Subcutaneous abdominal adipose tissue (tissue), 5 donors: Measurements from ENCODE around the gene SUCLG2.

ENCODE experiments used
- H3K27ac ChIP-seq: one replicate; pipeline ENCODE4 v1.7.0; 2013; ENCODE audit warnings: low read depth, mild to moderate bottlenecking, inconsistent platforms, low read length, moderate library complexity
- H3K27me3 ChIP-seq, 5 donors: one replicate each; pipeline ENCODE4 v1.7.0; 2013; ENCODE audit warnings: low read length in 5 of 5, inconsistent platforms in 1 of 5; ENCODE audit not compliant: control insufficient read depth in 5 of 5, insufficient read depth in 4 of 5
- H3K36me3 ChIP-seq, 5 donors: one replicate each; pipeline ENCODE4 v1.7.0; 2013; ENCODE audit warnings: low read length in 5 of 5; ENCODE audit not compliant: control insufficient read depth in 5 of 5, insufficient read depth in 5 of 5
- H3K4me1 ChIP-seq, 5 donors: one replicate each; pipeline ENCODE4 v1.7.0; 2013; ENCODE audit warnings: low read length in 5 of 5, mild to moderate bottlenecking in 3 of 5, moderate library complexity in 1 of 5; ENCODE audit not compliant: control insufficient read depth in 5 of 5, insufficient read depth in 5 of 5
- H3K4me3 ChIP-seq, 5 donors: one replicate each; pipeline ENCODE4 v1.7.0; 2013; ENCODE audit warnings: low read length in 5 of 5, low read depth in 1 of 5
- H3K9ac ChIP-seq, 5 donors: one replicate each; pipeline ENCODE4 v1.7.0; 2013; ENCODE audit warnings: low read length in 5 of 5, mild to moderate bottlenecking in 4 of 5, moderate library complexity in 3 of 5
- H3K9me3 ChIP-seq, 5 donors: one replicate each; pipeline ENCODE4 v1.7.0; 2013; ENCODE audit warnings: low read length in 5 of 5; ENCODE audit not compliant: control insufficient read depth in 5 of 5
- donor health status: healthy.
- donor health status: healthy.
- donor health status: healthy.
- donor health status: healthy.
- donor health status: healthy.

The SUCLG2 gene

DNA sequence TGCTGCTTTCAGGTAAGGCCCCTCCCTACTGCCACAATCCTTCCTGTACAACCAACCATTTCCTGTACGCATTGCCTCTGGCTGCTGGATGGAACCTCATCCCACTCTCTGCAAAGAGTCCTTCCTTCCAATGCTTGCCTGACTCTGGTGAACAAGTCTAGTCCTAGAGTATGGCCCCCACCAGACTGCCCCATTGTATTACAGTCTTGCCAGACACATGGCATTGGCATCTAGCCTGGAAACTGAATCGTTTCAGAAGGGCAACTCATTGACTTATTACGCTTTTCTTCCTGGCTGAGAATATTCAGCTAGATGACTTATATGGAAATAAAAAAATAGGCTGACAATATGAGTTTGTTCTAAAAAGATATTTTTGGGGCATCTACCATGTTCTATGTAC is 170.3 kb downstream of the SUCLG2 start:
- Histone ChIP-seq H3K9me3 (no peaks in the 10 kb centered on the region), H3K4me3 (no peak overlapping the region), H3K4me1 (no peaks in the 10 kb centered on the region), H3K27me3 (no peaks in the 10 kb centered on the region), H3K9ac (no peak overlapping the region), H3K27ac (no peak overlapping the region), H3K36me3 (peaks cover 0 to 5% (median 4%) of the 10 kb centered on the region in 5 donors)

DNA sequence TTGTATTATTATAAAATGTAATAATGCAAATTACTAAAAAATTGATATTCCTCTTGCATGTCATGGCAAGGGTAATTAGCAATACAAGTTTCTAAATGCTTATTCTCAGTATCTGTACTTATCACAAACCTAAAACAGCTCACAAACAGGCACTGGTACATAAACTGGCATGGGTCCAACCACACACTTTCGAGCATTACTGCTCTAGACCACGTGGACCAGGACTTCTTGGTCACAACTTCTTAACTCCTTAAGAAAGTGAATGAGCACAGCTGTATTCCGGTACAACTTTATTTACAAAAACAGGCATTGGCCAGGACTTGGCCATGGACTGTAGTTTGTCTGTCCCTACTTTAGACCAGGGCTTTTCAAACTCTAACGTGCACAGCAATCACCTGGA is 173.3 kb downstream of the SUCLG2 start:
- Histone ChIP-seq H3K9me3 (no peaks in the 10 kb centered on the region), H3K27me3 (no peaks in the 10 kb centered on the region), H3K4me3 (no peak overlapping the region), H3K36me3 (peaks cover 0 to 5% (median 4%) of the 10 kb centered on the region in 5 donors), H3K4me1 (no peaks in the 10 kb centered on the region), H3K27ac (no peak overlapping the region), H3K9ac (no peak overlapping the region)

DNA sequence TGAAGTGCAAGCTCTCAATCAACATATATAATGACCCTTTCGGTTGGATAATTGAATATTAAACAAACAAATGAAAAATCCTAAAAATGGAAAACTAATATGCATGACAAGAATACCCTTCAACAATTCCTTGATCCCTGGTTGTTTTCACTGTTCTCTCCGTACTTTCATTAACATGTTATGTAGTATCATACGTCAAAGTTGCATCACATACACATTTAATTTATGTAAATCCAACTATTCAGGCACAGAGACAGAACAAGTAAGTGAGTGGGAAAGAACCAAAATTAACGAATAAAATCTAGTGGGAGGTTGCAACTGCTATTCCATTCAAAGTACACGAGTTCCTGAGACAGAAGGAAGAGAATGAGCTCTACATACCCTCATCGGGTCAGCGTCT is 176.0 kb downstream of the SUCLG2 start:
- Histone ChIP-seq H3K4me1 (no peaks in the 10 kb centered on the region), H3K27ac (no peak overlapping the region), H3K9ac (no peak overlapping the region), H3K27me3 (no peaks in the 10 kb centered on the region), H3K4me3 (no peak overlapping the region), H3K9me3 (no peaks in the 10 kb centered on the region), H3K36me3 (peaks cover 0 to 14% (median 5%) of the 10 kb centered on the region in 5 donors)

DNA sequence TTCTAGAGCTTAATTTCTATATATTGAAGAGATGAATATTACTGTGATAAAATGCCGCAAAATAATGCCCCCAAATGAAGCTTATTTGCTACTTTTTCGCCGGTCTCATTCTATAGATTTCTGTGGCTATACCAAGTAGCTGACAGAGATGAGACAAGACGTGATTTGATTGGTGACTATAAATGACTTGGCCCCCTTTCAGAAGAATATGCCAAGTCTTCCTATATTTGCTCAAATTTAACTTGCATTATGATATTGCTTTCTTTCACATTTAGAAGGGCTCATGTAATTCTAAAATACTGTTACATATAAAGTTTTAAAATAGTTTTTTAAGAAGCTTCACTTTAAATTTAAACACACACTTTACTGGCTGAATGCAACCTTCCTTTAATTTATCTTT is 180.1 kb downstream of the SUCLG2 start:
- Histone ChIP-seq H3K36me3 (peaks cover 0 to 15% (median 3%) of the 10 kb centered on the region in 5 donors), H3K27me3 (no peaks in the 10 kb centered on the region), H3K9ac (no peak overlapping the region), H3K4me1 (no peaks in the 10 kb centered on the region), H3K4me3 (no peak overlapping the region), H3K27ac (no peak overlapping the region), H3K9me3 (no peaks in the 10 kb centered on the region)

DNA sequence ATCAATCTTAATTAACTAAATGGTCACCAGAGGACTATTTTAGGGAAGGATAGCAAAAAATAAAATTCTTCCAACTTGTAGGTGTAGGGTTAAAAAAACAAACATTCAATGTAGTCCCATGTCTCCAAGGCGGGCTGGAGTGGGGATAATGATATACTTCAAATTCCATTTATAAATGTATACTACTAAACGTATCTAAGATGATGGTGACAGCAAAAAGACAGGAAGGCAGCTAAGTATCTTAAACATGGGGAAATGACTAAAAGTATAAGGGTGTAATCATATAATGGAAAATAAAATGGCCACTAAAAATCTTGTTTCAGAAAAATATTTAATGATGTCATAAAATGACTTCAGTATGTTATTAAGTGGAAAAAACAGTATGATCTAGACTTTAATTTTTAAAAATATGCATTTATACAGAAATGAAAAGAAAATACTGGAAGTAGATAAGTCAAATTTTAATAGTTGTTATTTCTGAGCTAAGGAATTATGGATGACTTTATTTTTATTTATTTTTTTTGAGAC is 181.7 kb downstream of the SUCLG2 start:
- no peak overlapping the region for H3K27ac ChIP-seq

DNA sequence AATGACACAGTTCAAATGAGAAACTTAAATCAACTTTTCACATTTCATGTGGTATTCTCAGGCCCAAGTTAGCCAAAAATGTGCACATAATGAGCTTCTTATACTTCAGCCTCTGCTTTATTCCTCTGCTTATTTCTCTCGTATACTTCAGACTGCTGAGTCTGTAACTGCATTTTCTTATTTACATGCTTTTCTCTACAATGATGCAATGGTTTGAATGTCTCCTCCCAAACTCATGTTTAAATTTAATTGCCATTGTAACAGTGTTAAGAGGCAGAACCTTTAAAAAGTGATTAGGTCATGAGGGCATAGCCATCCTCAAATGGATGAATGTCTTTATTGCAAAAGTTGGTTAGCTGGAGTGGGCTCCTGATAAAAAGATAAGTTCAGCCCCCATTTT is 184.2 kb downstream of the SUCLG2 start:
- Histone ChIP-seq H3K27ac (no peak overlapping the region), H3K9ac (no peak overlapping the region), H3K27me3 (no peaks in the 10 kb centered on the region), H3K9me3 (no peaks in the 10 kb centered on the region), H3K36me3 (peaks cover 0 to 15% (median 3%) of the 10 kb centered on the region in 5 donors), H3K4me3 (no peak overlapping the region), H3K4me1 (no peaks in the 10 kb centered on the region)

More for the DNA sequence above, 181.7 kb downstream of the SUCLG2 start:
- Histone ChIP-seq H3K4me3 (no peak overlapping the region), H3K9me3 (no peaks in the 10 kb centered on the region), H3K4me1 (no peaks in the 10 kb centered on the region), H3K9ac (no peak overlapping the region), H3K27me3 (no peaks in the 10 kb centered on the region), H3K36me3 (peaks cover 0 to 15% (median 3%) of the 10 kb centered on the region in 5 donors)

DNA sequence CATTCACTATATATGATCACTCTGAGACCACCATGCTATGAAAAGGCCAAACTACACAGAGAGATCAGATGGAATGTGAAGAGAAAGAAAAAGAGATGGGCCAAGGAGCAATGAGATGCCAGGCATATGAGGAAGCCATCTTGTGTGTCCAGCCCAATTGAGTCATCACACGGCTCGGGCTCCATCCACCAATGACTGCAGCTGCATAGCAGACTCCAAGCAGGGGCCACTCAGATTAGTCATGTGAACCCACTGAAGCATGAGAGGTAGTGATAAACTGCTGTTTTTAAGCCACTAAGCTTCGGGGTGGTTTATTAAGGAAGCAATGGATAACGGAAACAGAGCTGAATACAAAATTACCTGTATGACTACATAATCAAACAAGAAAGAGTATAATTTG is 185.9 kb downstream of the SUCLG2 start:
- Histone ChIP-seq H3K4me1 (no peaks in the 10 kb centered on the region), H3K36me3 (peaks cover 0 to 4% (median 0%) of the 10 kb centered on the region in 5 donors), H3K27ac (no peak overlapping the region), H3K9ac (no peak overlapping the region), H3K4me3 (no peak overlapping the region), H3K27me3 (no peaks in the 10 kb centered on the region), H3K9me3 (no peaks in the 10 kb centered on the region)

DNA sequence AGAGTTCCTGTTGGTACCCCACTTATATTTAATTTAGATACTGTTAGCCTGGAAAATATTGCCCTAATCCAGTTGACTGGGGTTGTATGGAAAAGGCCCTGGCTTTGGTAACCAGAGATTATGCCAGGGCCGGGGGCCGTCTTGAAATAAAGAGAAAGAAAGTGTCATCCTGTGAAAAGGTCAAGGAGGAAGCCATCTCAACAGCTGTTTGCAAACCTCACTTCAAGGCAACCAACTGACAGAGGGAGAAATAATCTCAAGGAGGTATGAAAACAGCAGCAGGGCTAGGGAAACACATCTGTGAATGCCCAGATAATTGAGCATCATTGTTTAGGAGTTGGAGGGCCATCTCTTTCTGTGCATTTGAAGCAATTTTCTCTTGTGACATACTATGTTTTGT is 190.8 kb downstream of the SUCLG2 start:
- Histone ChIP-seq H3K9ac (no peak overlapping the region), H3K4me1 (peaks cover 0 to 5% (median 0%) of the 10 kb centered on the region in 5 donors), H3K27me3 (no peaks in the 10 kb centered on the region), H3K4me3 (no peak overlapping the region), H3K27ac (no peak overlapping the region), H3K36me3 (peaks cover 0 to 4% (median 0%) of the 10 kb centered on the region in 5 donors), H3K9me3 (no peaks in the 10 kb centered on the region)

DNA sequence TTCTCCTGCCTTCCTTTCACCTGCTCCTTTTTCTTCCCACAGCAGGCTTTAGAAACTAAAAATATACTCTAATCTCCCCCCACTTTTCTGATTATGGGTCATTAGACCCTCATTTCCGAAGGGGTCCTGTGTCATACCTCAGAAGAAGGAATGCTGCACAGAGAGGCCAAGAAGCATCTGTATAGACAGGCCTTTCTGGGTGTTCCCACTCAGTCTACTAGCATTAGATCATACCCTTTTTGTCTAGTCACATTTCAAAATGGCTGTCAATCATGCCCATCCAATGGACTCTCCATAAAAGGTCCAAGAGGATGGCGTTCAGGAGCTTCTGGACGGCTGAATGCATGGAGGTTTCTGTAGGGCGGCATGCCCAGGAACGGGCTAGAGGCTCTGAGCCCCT is 192.2 kb downstream of the SUCLG2 start:
- no peak overlapping the region for H3K4me3 ChIP-seq
- peaks cover 0 to 5% (median 0%) of the 10 kb centered on the region in 5 donors for H3K4me1 ChIP-seq
- H3K27ac ChIP-seq, result no peak overlapping the region
- no peaks in the 10 kb centered on the region for H3K9me3 ChIP-seq
- H3K36me3 ChIP-seq, result peaks cover 0 to 4% (median 0%) of the 10 kb centered on the region in 5 donors
- H3K9ac ChIP-seq, result no peak overlapping the region
- H3K27me3 ChIP-seq, result no peaks in the 10 kb centered on the region

DNA sequence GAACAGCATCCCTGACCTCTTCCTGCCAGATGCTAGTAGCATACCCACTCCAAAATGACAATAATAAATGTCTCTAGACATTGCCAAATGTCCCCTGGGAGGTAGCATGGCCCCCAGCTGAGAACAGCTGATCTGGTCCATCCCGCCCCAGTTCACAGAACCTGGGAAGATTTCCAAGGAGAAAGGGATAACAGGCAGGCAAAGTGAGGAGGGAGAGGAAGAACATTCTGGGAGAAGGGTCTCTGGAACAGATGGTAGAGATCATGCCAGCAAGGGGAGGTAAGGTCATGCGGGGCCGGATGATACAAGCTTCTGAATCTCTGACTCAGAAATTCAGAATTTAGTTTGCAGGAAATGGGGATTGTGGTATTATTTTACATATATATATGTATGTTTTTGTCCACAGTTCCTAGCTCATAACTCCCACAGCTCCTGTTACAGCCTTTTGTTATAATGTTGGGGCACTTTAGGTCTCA is 192.7 kb downstream of the SUCLG2 start:
- Histone ChIP-seq H3K4me1 (peaks cover 0 to 5% (median 0%) of the 10 kb centered on the region in 5 donors), H3K4me3 (no peak overlapping the region), H3K36me3 (peaks cover 0 to 4% (median 0%) of the 10 kb centered on the region in 5 donors)

More for the DNA sequence above, 192.7 kb downstream of the SUCLG2 start:
- no peaks in the 10 kb centered on the region for H3K9me3 ChIP-seq
- H3K27ac ChIP-seq, result no peak overlapping the region
- H3K27me3 ChIP-seq, result no peaks in the 10 kb centered on the region
- no peak overlapping the region for H3K9ac ChIP-seq
